Measurements from ENCODE around the gene EMILIN1.

GRCh38 chr2:27059141-27059820 lies 19.1 kb upstream of the EMILIN1 start:
- TF ChIP-seq CTCF (IDR thresholded peaks at IDR 0.05) (no peak), POLR2A (IDR thresholded peaks at IDR 0.05) (no peak)
